Spleen (tissue), 11 donors: ENCODE measurements around the gene RNF150. TPM values are rescaled to one million over a fixed set of nuclear protein-coding genes. Genes with fewer than 3 reads are reported as not detected.

Source experiments
- DNase-seq: peaks from one replicate; pipeline ENCODE4 v3.0.0-alpha.2; 2020
- H3K27ac ChIP-seq, 8 donors: fragments of 200-600 bp; sonication (generic) in 7 of 8; 1 replicate in 4 of 8; 2 replicates in 4 of 8; pipeline versions ENCODE4 v1.5.0 to v1.8.0; 2016 to 2021; ENCODE audit warnings: inconsistent platforms in 4 of 8, mild to moderate bottlenecking in 4 of 8, moderate library complexity in 1 of 8
- H3K27me3 ChIP-seq, 7 donors: fragments of 200-600 bp; sonication (generic) in 6 of 7; replicated peaks in 1 of 7; 1 replicate in 4 of 7; 2 replicates in 3 of 7; pipeline versions ENCODE4 v1.5.0 to v1.8.0; 2016 to 2021; ENCODE audit warnings: inconsistent platforms in 3 of 7, mild to moderate bottlenecking in 1 of 7
- H3K36me3 ChIP-seq, 6 donors: fragments of 200-600 bp; sonication (generic) in 5 of 6; 1 replicate in 4 of 6; 2 replicates in 2 of 6; pipeline versions ENCODE4 v1.5.0 to v1.8.0; 2016 to 2021; ENCODE audit warnings: inconsistent platforms in 2 of 6
- H3K4me1 ChIP-seq, 6 donors: fragments of 200-600 bp; sonication (generic) in 5 of 6; 1 replicate in 3 of 6; 2 replicates in 3 of 6; pipeline versions ENCODE4 v1.5.0 to v1.8.0; 2016 to 2021; ENCODE audit warnings: inconsistent platforms in 3 of 6
- H3K4me3 ChIP-seq, 8 donors: fragments of 200-600 bp; sonication (generic) in 7 of 8; 1 replicate in 4 of 8; 2 replicates in 4 of 8; pipeline versions ENCODE4 v1.5.0 to v1.8.0; 2016 to 2021; ENCODE audit warnings: inconsistent platforms in 4 of 8, mild to moderate bottlenecking in 4 of 8, moderate library complexity in 2 of 8
- H3K9me3 ChIP-seq, 8 donors: fragments of 200-600 bp; sonication (generic) in 7 of 8; 1 replicate in 4 of 8; 2 replicates in 4 of 8; pipeline versions ENCODE4 v1.5.0 to v1.8.0; 2016 to 2021; ENCODE audit warnings: inconsistent platforms in 4 of 8
- POLR2A ChIP-seq, 3 donors: fragments of 450-650 bp; IDR thresholded peaks; one replicate each; pipeline ENCODE4 v1.5.1; 2017; ENCODE audit warnings: antibody characterized with exemption in 3 of 3, mild to moderate bottlenecking in 1 of 3
- POLR2AphosphoS5 ChIP-seq, 3 donors: sonication (generic); formaldehyde crosslinking; IDR thresholded peaks; one replicate each; pipeline ENCODE4 v1.5.1; 2017; ENCODE audit warnings: antibody characterized with exemption in 3 of 3
- WGBS, 5 donors: extraction: QIAGEN DNeasy Blood & Tissue Kit in 3 of 5; methylation state at CpG; one replicate each; pipeline versions ENCODE4 v1.1.5 to v1.1.7; 2013 to 2018; 5-methylcytosine and 5-hydroxymethylcytosine counted together
- intact Hi-C: fragments of 100-400 bp; cut with DNase I; formaldehyde crosslinking; loops from one replicate; pipeline ENCODE4 v1.15.0; 2023; ENCODE audit warnings: low total_unique reads
- polyA plus RNA-seq, 3 donors: library from polyadenylated mRNA; stranded (reverse); fragments of 200-250 nt; gene quantifications; one replicate each; pipeline ENCODE4 v1.2.1, GENCODE V29; 2013
- total RNA-seq, 7 donors: library from RNA; depleted of rRNA in 3 of 7; stranded (reverse); fragments of >200 nt in 3 of 7; fragmentation: NEBNext Ultra II Directional in 4 of 7; extraction: Animal tissue kit (Norgen Biotek cat#: 25700) in 4 of 7; gene quantifications; one replicate each; pipeline versions ENCODE4 v1.1.0 to v1.2.1, GENCODE V29; 2016 to 2021
- TF ChIP-seq, protein P1 (sequence below), 11 experiments: fragments of 200-600 bp in 7 of 11; fragments of 450-650 bp in 4 of 11; sonication (generic) in 4 of 11; IDR thresholded peaks in 8 of 11; conservative IDR thresholded peaks in 3 of 11; 1 replicate in 7 of 11; 2 replicates in 4 of 11; pipeline versions ENCODE4 v1.4.0 to v1.8.0; 2016 to 2021; ENCODE audit warnings: antibody characterized with exemption in 11 of 11, inconsistent platforms in 4 of 11, mild to moderate bottlenecking in 1 of 11
- donor health status: healthy with polysubstance abuse.
- donor health status: DM: no; HTN: no; CAD: no; lungs with moderate emphysema.
- donor health status: DM: no; HTN: no; CAD: no.
- donor health status: Bipolar disorder and iron deficiency.
- donor health status: healthy.
- donor health status: DM: no; HTN: no; CAD: no.
- donor health status: DM: yes; HTN: yes; CAD: no.

RNF150 gene
- total and polyA plus RNA-seq, 10 donors: 1.2 to 42.1 (median 19.2) TPM

DNA sequence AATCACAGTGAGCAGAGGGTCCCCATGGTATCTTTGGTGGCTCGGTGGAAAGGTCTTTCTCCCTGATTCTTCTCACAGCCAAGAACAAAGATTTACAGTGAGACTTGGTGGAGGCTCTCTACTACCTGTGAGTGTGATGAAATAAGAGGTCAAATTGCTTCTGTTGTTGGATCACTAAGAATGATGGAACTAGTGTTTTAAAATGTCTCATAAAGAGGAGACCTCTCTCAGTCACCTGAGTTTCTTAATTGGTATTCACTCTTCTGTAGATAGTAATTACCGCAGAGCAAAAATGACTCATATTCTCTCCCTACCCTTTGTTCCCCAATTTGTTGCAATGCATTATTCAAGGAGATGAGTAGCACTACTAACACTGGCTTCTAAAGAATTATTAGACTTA is 276.2 kb downstream of the RNF150 start:
- intact Hi-C loops: no loop called here
- TF ChIP-seq POLR2A (IDR thresholded peaks at IDR 0.05) (no peak), POLR2AphosphoS5 (IDR thresholded peaks at IDR 0.05) (no peak)
- TF ChIP-seq, protein P1, sequence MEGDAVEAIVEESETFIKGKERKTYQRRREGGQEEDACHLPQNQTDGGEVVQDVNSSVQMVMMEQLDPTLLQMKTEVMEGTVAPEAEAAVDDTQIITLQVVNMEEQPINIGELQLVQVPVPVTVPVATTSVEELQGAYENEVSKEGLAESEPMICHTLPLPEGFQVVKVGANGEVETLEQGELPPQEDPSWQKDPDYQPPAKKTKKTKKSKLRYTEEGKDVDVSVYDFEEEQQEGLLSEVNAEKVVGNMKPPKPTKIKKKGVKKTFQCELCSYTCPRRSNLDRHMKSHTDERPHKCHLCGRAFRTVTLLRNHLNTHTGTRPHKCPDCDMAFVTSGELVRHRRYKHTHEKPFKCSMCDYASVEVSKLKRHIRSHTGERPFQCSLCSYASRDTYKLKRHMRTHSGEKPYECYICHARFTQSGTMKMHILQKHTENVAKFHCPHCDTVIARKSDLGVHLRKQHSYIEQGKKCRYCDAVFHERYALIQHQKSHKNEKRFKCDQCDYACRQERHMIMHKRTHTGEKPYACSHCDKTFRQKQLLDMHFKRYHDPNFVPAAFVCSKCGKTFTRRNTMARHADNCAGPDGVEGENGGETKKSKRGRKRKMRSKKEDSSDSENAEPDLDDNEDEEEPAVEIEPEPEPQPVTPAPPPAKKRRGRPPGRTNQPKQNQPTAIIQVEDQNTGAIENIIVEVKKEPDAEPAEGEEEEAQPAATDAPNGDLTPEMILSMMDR (IDR thresholded peaks at IDR 0.05 in 8 of 11, conservative IDR thresholded peaks at IDR 0.05 in 3 of 11): no peak
- 84 to 94% (median 91%) methylated on average over 2 of the region's 2 CpGs for WGBS, 5 donors

DNA sequence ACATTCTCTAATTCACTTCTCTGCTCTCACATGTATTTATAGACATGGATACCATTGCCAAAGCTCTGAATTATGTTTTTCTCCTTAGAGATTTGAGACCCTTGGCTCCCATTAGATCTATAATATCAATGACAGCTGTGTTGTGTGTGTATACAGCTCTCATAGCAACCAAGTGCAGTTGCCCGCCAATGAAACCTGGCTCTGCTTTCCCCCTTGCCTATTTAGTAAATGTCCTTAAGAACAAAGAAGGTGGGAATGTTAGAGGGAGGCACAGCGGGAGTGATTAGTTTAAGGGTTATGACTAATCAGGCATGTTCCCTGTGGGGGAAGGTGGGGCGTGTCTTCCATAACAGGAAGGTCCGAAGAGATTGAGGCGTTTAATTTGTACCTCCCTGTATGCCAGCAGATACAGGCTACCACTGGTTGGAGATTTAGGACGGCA is 276.6 kb downstream of the RNF150 start:
- no peaks in the 10 kb centered on the region for H3K9me3 ChIP-seq
- no peak overlapping the region for H3K4me3 ChIP-seq
- TF ChIP-seq, protein P1 (IDR thresholded peaks at IDR 0.05 in 8 of 11, conservative IDR thresholded peaks at IDR 0.05 in 3 of 11): no peak
- TF ChIP-seq POLR2AphosphoS5 (IDR thresholded peaks at IDR 0.05) (no peak), POLR2A (IDR thresholded peaks at IDR 0.05) (no peak)
- H3K4me1 ChIP-seq: peaks cover 0 to 9% (median 4%) of the 10 kb centered on the region in 6 donors
- H3K27ac ChIP-seq: no peak overlapping the region
- no peak for DNase-seq
- H3K36me3 ChIP-seq: no peaks in the 10 kb centered on the region
- intact Hi-C loops: no loop called here
- H3K27me3 ChIP-seq: no peaks in the 10 kb centered on the region
- WGBS, 5 donors: 72 to 80% (median 77%) methylated on average over 6 of the region's 6 CpGs

More for the DNA sequence above, 276.2 kb downstream of the RNF150 start:
- no peaks in the 10 kb centered on the region for H3K36me3 ChIP-seq
- peaks cover 0 to 10% (median 4%) of the 10 kb centered on the region in 6 donors for H3K4me1 ChIP-seq
- H3K27ac ChIP-seq: no peak overlapping the region
- no peaks in the 10 kb centered on the region for H3K27me3 ChIP-seq
- no peak for DNase-seq
- H3K4me3 ChIP-seq: no peak overlapping the region
- no peaks in the 10 kb centered on the region for H3K9me3 ChIP-seq

DNA sequence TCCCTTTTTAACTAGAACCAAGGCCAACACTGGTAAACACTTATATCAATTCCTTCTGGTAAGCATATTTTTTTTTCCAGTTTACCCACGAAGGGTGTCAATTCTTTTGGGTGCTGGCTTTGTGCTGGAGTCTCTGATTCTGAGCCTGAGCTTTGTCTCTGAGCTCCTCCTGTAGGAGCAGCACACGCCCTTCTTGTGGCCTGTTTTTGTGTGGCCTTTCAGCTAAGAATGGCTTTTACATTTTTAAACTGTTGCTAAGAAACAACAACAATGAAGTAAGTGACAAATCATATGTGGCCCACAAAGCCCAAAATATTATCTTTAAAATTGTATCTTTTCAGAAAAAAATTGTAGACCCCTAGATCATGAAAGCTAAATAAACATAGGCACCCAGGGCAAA is 279.1 kb downstream of the RNF150 start:
- TF ChIP-seq, protein P1 (IDR thresholded peaks at IDR 0.05 in 8 of 11, conservative IDR thresholded peaks at IDR 0.05 in 3 of 11): no peak
- TF ChIP-seq POLR2A (IDR thresholded peaks at IDR 0.05): no peak
- TF ChIP-seq POLR2AphosphoS5 (IDR thresholded peaks at IDR 0.05): no peak
- H3K4me1 ChIP-seq: peaks cover 0 to 10% (median 5%) of the 10 kb centered on the region in 6 donors
- no peak for DNase-seq
- no peaks in the 10 kb centered on the region for H3K9me3 ChIP-seq
- intact Hi-C loops: loop anchor here (5.0 kb wide), 1 partner anchor 492 kb away; no protein-coding TSS in a partner anchor
- H3K27ac ChIP-seq: no peak overlapping the region
- H3K4me3 ChIP-seq: no peak overlapping the region
- H3K27me3 ChIP-seq: no peaks in the 10 kb centered on the region
- 67 to 78% (median 72%) methylated on average over 2 of the region's 2 CpGs for WGBS, 5 donors
- no peaks in the 10 kb centered on the region for H3K36me3 ChIP-seq

DNA sequence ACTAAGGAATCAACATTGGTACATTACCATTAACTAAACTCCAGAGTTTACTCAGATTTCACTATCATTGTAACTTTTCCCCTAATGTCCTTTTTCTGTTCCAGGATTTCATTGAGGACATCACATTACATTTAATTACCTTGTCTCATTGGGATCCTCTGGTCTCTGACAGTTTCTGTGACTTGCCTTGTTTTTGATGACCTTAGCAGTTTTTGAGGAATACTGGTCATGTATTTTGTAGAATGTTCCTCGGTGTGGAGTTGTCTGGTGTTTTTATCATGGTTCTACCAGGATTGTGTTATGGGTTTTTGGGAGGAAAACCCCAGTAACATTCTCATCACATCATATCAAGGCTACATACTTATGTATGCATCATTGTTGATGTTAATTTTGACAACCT is 281.5 kb downstream of the RNF150 start:
- no peak for TF ChIP-seq POLR2A (IDR thresholded peaks at IDR 0.05)
- TF ChIP-seq, protein P1 (IDR thresholded peaks at IDR 0.05 in 8 of 11, conservative IDR thresholded peaks at IDR 0.05 in 3 of 11): no peak
- TF ChIP-seq POLR2AphosphoS5 (IDR thresholded peaks at IDR 0.05): no peak
- intact Hi-C loops: loop anchor here (5.0 kb wide), 1 partner anchor 490 kb away; no protein-coding TSS in a partner anchor
- Histone ChIP-seq H3K27ac (no peak overlapping the region), H3K27me3 (no peaks in the 10 kb centered on the region), H3K9me3 (no peaks in the 10 kb centered on the region), H3K4me1 (peaks cover 0 to 10% (median 5%) of the 10 kb centered on the region in 6 donors), H3K4me3 (no peak overlapping the region), H3K36me3 (no peaks in the 10 kb centered on the region)
- 57 to 81% (median 77%) methylated on average over 1 of the region's 1 CpG for WGBS, 5 donors
- DNase-seq: no peak
